HG03571 (cell line): Measurements from ENCODE around the gene ANKK1.

Experiments
- ATAC-seq: cut with Tn5 transposase; IDR thresholded peaks from one replicate; pipeline ENCODE4 v1.9.1; 2021; ENCODE audit not compliant: unreplicated experiment

Gene ANKK1

DNA sequence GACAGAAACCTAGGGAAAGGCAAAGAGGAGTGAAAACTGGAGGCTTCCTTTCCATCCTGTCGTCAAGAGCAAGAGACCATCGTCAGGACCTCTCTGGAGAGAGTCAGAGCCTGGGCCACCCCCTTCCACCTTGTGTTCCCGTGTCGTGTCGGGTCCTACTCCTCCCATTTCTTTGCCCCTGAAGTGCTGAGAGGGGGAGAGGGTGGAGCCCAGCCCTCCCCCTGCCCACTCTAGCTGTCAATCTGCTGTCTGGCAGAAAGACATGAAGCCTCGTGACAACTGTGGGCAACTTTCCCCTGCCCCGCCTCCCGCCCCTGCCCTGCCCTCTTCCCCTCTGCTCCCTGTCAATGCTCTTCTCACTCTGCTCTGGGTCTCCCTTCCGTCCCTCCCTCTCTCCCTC is 20.6 kb downstream of the ANKK1 start:
- no peak for ATAC-seq

DNA sequence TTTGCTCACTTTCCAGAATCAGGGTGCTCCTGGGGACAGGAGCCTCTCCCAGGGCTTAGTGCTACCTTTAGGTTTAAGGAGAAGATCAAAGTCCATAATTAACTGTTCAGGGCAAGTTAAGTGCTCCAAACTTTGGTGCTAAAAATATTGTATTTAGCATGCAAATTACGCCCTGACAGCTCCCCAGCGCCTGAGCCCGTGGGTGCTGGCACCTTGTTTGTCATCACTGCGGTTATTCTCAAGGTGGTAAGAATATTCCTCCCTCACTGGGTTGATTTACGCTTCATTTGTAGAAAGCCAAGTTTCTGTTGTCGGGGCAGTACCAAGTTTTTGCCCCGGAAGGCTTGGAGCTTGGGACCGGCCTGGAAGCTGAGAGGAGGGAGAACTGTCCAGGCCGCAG is 21.3 kb downstream of the ANKK1 start:
- no peak for ATAC-seq

DNA sequence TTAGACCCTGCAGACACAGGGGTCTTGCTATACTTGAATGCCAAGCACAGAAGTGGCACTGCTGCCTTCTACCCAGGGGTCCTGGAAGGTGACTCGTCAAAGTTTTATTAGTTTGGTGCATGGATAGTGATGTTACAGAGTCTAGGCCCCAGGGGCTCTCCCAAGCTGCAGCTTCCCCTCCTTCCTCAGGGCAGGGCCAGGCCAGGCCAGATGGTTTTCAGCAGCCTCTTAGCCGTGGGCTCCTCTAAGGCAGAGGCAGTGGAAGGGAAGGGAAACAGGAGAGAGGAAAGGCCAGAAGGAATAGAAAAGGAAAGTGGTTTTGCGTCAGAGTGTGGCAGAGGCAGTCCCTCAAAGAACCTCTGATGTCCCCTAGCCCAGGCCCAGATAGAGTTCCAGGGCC is 21.9 kb downstream of the ANKK1 start:
- ATAC-seq: no peak

DNA sequence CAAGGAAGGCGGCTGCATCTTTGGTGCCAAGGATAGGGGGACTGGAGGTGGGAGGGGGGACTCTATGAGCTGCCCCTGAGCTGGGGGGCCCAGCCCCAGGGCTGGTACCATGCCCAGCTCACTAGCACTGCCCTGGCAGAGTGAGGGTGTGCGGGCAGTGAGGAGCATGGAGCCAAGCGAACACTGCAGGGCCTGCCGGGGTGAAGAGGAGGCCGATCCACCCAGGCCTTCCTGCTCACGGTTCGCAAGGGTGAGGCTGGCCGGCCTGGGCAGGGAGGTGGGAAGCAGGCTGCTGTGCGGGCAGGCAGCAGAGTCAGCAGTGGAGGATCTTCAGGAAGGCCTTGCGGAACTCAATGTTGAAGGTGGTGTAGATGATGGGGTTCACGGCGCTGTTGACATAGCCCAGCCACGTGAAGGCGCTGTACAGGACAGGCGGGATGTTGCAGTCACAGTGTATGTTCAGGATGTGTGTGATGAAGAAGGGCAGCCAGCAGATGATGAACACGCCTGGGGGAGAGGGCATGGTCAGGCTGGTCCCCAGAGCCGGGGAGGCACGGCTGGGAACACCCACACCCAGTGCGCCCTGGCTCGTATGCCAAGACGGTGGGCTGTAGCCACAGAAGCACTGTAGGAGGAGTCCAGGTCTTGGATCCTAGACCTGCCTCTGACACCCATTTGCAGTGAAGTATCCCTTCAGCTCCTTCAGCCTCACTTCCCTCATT is 23.0 kb downstream of the ANKK1 start:
- ATAC-seq: no peak

DNA sequence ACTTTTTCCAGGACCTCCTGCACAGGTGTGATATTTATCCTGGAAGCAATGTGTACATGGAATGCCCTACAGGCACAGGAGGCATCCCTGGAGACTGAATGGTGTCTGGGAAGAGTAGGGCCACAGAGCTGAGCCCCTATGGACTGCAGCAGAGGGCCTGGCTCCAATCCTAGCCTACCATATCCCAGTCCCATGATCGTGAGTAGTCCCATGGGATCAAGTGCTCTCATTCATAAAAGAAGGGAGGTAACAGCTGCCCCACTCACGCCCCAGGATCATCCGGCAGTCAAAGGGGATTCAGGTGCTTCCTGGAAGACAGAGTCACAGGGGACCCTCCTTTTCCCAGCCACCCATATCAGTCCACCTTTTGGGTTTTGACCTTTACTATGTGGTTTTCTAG is 24.0 kb downstream of the ANKK1 start:
- ATAC-seq: no peak

DNA sequence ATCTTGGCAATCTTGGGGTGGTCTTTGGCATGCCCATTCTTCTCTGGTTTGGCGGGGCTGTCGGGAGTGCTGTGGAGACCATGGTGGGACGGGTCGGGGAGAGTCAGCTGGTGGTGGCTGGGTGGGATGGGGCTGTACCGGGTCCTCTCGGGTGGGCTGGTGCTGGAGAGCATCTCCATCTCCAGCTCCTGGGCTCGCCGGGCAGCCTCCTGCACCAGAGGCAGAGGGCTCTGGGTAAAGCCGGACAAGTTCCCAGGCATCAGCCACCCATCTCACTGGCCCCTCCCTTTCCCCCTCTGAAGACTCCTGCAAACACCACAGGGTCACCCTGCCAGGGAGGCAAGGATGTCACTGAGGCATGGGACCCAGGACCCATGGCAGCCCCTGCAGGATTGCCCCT is 25.1 kb downstream of the ANKK1 start:
- ATAC-seq: no peak

DNA sequence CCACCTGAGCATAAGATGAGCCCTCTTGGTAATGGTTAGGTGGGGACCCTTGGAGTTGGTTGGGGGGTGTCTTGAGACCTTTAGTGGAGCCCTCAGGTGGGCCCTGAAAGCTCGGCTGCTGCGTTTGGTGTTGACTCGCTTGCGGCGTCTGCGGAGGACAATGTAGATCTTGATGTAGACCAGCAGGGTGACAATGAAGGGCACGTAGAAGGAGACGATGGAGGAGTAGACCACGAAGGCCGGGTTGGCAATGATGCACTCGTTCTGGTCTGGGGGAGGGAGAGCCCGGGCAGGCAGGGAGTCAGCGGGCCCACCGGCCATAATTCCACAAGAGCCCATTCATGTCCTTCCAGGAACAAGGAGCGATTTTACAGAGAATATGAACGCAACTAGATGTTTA is 27.8 kb downstream of the ANKK1 start:
- ATAC-seq: no peak

DNA sequence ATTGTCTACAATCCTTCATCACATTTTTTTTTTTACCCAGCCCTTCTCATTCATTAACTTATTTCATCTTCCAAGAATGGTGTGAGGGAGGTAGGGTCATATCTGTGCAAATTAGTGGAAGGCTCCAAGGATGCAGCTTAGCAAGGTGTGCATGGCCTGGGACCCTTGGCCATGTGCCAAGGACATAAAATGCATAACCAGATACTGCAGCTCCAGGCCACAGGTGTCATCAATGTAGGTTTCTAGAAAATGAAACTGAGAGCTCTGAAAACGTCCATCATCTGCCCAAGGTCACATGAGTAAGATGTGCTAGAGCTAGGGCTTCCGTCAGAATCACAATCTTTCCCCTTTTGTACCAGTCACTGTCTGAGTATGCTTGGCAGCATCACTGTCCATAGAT is 29.8 kb downstream of the ANKK1 start:
- ATAC-seq: no peak

DNA sequence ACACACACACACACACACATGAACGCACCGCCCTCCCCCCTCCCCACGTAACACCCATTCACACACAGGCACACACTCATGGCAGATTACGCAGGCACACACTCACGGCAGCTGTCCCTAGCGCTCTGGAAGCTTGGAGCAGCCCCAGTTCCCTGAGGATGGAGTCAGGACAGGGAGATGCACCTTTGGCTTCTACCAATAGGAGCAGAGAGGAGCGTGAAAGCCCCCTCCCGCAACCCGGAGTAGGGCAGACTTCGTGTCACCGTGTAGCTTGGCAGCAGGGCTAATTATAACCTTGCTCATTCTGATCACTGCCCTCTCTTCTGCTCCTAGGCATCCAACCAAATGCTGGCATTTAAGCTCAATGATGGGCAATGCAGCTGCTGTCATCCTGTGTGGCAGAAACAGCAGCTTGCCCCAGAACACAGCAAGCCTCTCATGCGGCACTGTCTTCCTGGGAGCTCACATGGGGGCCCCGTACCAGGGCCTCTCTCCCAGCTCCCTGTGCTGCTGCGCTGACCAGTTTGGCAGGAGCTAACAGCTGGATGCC is 31.9 kb downstream of the ANKK1 start:
- no peak for ATAC-seq

DNA sequence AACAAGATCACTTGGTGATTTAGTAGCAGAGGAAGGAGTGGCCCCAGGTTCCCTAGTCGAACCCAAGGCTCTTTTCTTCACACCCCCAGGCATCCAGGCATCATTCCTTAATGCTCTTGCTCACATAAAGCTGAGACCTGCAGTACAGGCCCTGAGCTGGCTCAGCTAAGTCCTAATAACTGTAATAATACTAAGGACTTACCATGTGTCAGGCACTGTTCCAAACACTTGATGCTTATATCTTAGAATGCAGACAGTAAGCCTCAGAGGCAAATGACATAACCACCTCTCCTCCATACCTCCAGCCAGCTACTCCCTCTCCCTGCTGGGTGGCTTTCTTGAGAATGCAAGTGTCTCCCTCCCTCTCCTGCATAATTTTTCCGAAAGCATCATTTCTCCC is 33.2 kb downstream of the ANKK1 start:
- no peak for ATAC-seq

DNA sequence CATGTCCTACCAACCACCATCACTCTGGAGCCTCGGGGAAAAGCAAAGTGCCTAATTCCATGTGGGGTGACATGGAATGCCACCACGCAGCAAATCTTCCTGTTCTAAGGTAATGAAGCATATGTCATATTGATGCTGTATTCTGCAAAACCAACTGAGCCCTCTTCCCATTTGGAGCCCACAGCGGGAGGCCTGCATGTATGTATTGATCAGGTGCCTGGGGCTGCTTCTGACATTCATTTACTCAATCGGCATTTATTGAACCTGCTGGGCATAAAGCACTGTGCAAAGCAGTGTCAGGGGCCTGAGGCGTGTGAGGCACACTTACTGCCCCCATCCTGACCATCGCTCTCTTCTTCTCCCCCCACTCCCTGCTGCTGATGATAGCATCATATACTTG is 39.1 kb downstream of the ANKK1 start:
- no peak for ATAC-seq

DNA sequence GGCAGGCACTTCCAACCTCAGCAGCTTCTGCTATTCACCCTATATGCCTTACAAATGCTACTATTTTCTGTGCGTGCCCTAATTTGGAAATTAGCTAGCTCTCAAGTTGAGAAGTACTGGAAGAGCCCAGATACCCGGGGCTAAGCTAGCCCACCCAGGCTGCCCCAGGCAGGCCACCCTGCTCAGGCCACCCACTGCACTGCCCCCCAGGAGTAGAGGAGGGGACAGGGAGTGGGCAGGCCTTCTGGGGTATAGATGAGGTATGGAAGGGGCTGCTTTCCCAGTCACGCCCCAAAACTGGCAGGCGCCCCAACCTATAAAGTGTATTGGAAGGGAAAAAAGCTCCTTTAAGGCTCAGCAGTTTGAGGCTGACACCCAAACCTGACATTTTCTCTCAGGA is 44.2 kb downstream of the ANKK1 start:
- no peak for ATAC-seq

DNA sequence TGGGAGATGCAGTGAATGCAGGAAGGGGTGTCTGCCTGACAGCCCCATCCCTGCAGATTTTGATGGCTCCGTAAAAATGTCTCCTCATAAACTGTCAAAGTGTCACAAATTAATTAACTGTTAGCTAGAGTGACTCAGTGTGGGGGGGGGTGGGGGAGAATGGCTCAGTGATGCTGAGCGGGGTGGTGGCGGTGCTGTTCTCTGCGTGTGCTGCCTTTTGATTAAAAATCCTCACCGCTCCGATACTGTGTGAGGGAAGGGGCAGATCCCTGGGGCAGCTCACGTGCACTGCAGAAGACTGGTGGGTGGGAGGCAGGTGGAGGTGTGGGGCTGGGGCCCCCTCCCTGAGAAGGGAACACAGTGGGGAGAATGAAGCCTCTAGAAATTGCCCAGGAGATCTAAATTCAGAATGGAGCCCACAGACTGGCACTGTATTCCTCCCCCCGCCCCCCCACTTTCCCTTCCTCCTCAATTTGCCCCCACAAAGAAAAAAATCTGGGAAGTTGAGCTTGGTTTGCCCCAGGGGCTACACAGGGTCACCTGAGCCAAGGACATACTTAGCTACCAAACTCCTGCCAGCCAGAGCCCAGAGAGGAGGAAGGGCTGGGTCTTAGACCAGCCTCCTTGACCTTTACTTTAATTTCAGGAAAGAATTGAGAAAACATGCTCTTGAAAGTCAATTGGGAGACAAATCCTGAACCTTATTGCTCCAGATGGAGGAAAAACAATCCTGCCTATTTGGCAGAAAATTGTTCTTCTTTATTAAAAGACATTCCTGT is 47.8 kb downstream of the ANKK1 start:
- no peak for ATAC-seq

DNA sequence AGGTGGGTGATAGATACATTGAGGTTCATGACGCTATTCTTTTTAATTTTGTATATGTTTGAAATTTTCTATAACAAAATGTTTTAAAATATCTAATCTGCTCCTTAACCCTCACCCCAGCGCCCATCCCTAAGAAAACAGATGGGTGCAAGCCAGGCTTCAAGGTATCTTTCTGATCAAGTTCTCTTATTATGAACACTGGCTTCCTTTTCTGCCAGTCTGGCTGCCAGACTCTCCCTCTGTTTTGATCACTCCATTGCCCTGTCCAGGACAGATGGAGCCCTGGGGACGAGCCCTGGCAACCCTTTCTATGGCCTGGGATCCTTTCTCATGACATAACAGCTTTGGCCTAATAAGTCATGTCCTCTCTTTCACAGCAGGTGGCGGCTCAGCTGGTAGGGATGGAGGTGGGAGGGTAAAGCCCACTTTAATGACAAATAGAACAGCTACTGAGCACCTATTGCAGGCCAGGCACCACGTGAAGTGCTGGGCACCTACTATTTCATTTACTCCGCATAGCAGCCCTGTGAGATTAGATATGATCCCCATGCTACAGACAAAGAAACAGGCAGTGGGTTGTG is 49.2 kb downstream of the ANKK1 start:
- ATAC-seq: no peak

DNA sequence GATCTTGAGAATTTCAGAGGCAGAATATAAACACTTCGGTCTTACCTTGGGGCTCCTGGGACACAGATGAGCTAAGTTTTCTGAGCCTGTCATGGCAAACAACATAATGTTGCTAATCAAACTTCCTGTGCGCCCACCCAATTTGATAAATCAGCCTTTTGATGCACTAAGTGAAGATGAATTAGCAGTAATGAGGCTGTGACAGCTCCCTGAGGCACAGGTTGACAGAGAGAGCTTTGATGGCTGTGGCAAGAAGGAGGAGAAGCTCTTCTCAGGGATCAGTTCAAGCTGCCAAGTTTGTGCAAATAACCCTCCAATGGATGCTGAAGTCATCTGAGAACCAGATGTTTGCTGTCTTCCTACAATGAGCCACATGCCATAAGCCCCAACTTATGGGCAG is 53.2 kb downstream of the ANKK1 start:
- no peak for ATAC-seq

DNA sequence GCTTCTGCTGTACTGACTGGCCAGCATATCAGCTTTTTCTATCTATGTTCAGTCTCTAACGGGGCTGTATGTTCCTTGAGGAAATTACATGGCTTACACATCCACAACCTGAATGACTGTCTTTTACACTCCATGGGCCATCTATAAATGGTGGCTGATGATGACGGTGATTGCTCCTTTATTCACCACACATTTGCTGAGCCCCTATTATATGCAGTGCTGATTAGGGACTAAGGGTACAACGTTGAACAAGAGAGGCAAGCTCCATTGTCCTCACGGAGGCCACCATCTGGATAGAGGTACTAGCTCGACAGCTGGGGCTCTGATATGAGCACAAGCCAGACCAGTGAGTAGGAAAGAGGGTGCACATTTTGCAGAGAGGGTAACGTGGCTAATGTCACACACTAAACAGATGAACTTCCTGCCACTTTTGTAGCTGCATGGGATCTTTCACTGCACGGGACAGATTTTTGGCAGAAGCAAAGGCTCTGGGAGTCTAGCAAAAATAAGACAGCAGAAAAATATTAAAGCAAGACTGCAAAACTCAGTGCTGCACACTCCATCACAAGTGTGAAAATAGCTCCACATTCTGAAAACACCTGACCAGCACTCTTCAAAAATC is 57.0 kb downstream of the ANKK1 start:
- no peak for ATAC-seq

DNA sequence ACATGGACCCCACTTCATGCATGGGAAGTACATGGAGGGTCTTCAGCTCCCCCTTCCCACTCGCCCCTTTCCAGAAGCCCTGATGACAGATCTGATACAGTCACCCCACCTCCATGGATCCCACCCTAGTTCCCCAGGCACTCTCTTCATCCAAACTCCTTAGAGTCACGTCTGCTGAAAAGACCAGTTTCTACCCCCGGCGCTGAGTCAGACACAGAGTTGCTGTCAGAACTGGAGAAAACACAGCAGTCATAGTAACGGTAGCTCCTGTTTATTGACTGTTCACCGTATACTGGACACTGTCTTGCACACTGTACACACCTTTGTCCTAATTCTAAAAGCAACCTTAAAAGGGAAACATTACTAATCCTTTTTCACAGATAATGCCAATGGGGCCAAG is 58.5 kb downstream of the ANKK1 start:
- ATAC-seq: no peak

DNA sequence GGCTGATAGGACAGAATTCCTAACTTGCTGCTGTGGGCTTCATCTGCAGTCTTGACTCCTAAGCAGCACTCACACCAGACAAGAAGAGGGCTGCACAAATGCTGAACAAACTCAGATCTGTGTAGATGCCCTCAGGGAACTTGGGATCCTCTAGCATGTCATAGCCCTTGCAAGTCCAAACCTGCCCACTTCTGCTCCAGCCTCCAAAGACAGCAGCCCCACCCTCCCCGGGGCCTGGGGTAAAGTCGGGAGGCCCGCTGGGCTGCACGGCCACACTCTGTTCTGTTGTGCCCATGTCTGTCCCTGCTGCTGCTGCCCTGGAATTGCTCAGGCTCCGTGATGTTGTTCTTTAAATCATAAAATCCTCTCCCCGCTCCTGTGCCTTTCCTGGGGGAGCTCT is 59.4 kb downstream of the ANKK1 start:
- no peak for ATAC-seq

DNA sequence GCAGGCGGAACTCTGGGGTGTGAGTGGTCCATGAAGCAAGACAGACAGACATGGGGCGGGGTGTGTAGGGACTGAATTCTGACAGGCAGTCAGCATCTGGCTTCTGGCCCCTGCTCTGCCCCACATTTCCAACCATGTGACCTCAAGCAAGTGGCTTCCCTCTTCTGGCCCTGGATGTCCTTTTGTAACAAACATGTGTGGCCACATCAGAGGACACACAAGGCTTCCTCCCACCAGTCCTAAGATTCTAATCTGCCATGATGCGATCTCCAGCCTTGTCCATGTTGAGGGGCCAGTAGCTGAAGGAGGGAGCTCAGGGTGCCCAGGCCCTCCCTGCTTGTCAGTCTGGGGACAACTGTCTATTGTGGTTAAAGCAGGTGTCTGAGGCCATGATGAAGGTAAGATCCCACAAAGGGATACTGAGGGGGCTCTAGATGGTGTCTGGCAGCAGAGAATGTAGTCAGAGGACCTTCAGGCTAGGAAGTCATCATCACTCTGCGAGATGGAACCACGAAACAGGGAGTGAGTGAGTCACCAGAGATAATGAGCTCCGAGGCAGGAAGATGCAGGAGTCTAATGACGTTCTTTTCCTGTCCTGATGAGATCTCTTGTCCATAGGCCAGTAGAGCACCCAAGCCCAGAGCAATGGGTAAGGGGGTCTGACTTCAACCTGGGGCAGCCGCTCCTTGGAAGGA is 60.2 kb downstream of the ANKK1 start:
- no peak for ATAC-seq

DNA sequence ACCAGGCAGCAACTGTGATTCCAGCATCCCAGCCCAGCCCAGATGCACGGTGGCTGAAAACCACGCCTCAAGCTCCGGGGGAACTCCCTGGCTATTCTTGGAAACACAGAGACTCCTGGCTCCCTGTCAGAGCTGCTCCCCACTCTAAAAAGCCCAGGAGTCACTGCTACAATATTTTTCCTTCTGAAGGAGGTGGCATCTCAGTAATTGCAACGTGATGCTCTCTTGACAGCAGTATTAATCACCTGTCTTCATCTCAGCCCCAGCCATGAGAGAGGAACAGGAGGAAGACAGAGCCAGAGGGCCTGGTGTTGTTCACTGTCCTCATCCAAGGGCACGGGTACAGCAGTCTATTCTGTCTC is 60.7 kb downstream of the ANKK1 start:
- ATAC-seq: no peak

DNA sequence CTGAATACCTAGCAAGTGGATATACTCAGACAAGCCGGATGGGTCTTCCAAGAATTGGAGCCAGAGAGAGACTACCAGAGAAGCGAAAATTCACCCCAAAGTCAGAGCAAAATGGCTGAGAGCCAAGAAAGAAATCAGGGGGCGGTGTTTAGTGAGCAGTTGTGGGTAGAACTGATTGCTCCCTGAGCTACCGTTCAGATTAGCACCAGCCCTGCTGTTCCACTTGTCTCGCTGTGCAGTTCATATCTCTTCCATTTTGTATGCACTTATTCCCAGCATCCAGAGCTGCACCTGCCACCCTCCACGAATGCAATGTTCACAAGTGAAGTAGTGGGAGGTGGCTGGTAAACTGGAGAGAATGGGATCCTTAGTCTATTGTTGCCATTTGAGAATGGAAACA is 62.2 kb downstream of the ANKK1 start:
- ATAC-seq: no peak
